ENCODE results near the gene CNIH4.

GRCh38 chr1:224399887-224400286 lies 43.2 kb downstream of the CNIH4 start:
- TF ChIP-seq NR2C2 (IDR thresholded peaks at IDR 0.05; ENCODE audit: borderline replicate concordance, control insufficient read depth, insufficient read length, low read depth): no peak
- no peak for TF ChIP-seq POLR2A (IDR thresholded peaks at IDR 0.05; ENCODE audit: low read depth, low read length)
- TF ChIP-seq CTCF (IDR thresholded peaks at IDR 0.05 in 2 of 3, conservative IDR thresholded peaks at IDR 0.05 in 1 of 3; ENCODE audit: control insufficient read depth in 2 of 3, extremely low read depth in 1 of 3, insufficient read depth in 1 of 3, low read depth in 3 of 3, low read length in 3 of 3): no peak
- TF ChIP-seq CEBPB (IDR thresholded peaks at IDR 0.05; ENCODE audit: borderline replicate concordance in 1 of 2, low read depth in 2 of 2, low read length in 2 of 2): no peak
- TF ChIP-seq POLR2AphosphoS5 (IDR thresholded peaks at IDR 0.05; ENCODE audit: low read length): no peak
- no peak for TF ChIP-seq KAT2A (conservative IDR thresholded peaks at IDR 0.05; ENCODE audit: control insufficient read depth, low read depth, low read length)
- TF ChIP-seq HCFC1 (IDR thresholded peaks at IDR 0.05; ENCODE audit: low read length): no peak
- TF ChIP-seq USF2 (IDR thresholded peaks at IDR 0.05; ENCODE audit: borderline replicate concordance, low read depth, low read length): no peak
- no peak for TF ChIP-seq SMC3 (IDR thresholded peaks at IDR 0.05; ENCODE audit: borderline replicate concordance, low read length)
- TF ChIP-seq TCF12 (IDR thresholded peaks at IDR 0.05; ENCODE audit: low read depth, low read length): no peak
- TF ChIP-seq RFX5 (IDR thresholded peaks at IDR 0.05; ENCODE audit: low read depth, low read length): no peak
- TF ChIP-seq TAF1 (IDR thresholded peaks at IDR 0.05; ENCODE audit: borderline replicate concordance, low read depth, low read length): no peak
- no peak for TF ChIP-seq RCOR1 (conservative IDR thresholded peaks at IDR 0.05; ENCODE audit: low read depth, low read length)
- no peak for TF ChIP-seq SRF (IDR thresholded peaks at IDR 0.05; ENCODE audit: low read depth in 2 of 2, low read length in 2 of 2)
